GM23248 (cell line): ENCODE measurements around the gene PARD3B. TPM values are rescaled to one million over a fixed set of nuclear protein-coding genes. Genes with fewer than 3 reads are reported as not detected.
A peak's percentile ranks its signal among the peaks of the same experiment; 100 is the strongest.

ENCODE experiments used
- DNase-seq: peaks from one replicate; pipeline ENCODE4 v3.0.0-alpha.2; 2015
- H2AFZ ChIP-seq: fragments of 200-600 bp; sonication (generic); 2 replicates; pipeline ENCODE4 v1.6.1; 2016; ENCODE audit warnings: antibody characterized with exemption
- H3F3A ChIP-seq: fragments of 200-600 bp; sonication (generic); 2 replicates; pipeline ENCODE4 v1.6.1; 2016; ENCODE audit warnings: mild to moderate bottlenecking, antibody characterized with exemption, mixed run types; ENCODE audit not compliant: insufficient read depth
- H3K27ac ChIP-seq: fragments of 200-600 bp; sonication (generic); 2 replicates; pipeline ENCODE4 v1.5.1; 2016; ENCODE audit warnings: mild to moderate bottlenecking
- H3K27me3 ChIP-seq: fragments of 200-600 bp; sonication (generic); replicated peaks from 2 replicates; pipeline ENCODE4 v1.6.1; 2016; ENCODE audit warnings: mild to moderate bottlenecking; ENCODE audit not compliant: insufficient read depth
- H3K36me3 ChIP-seq: fragments of 200-600 bp; sonication (generic); 2 replicates; pipeline ENCODE4 v1.6.1; 2016; ENCODE audit warnings: low read depth, mild to moderate bottlenecking
- H3K4me1 ChIP-seq: fragments of 200-600 bp; sonication (generic); 2 replicates; pipeline ENCODE4 v1.6.1; 2016; ENCODE audit warnings: mild to moderate bottlenecking; ENCODE audit not compliant: insufficient read depth
- H3K4me2 ChIP-seq: fragments of 200-600 bp; sonication (generic); one replicate; pipeline ENCODE4 v1.6.1; 2016; ENCODE audit warnings: mild to moderate bottlenecking; ENCODE audit not compliant: unreplicated experiment
- H3K4me3 ChIP-seq: fragments of 200-600 bp; sonication (generic); 2 replicates; pipeline ENCODE4 v1.5.1; 2016; ENCODE audit warnings: mild to moderate bottlenecking
- H3K79me2 ChIP-seq: fragments of 200-600 bp; sonication (generic); 2 replicates; pipeline ENCODE4 v1.6.1; 2016; ENCODE audit warnings: mild to moderate bottlenecking; ENCODE audit not compliant: insufficient read depth
- H3K9ac ChIP-seq: fragments of 200-600 bp; sonication (generic); 2 replicates; pipeline ENCODE4 v1.6.1; 2016; ENCODE audit warnings: mild to moderate bottlenecking
- H3K9me2 ChIP-seq: fragments of 200-600 bp; sonication (generic); 2 replicates; pipeline ENCODE4 v1.6.1; 2016; ENCODE audit warnings: mixed run types, mild to moderate bottlenecking, moderate library complexity; ENCODE audit not compliant: insufficient read depth
- H3K9me3 ChIP-seq: fragments of 200-600 bp; sonication (generic); one replicate; pipeline ENCODE4 v1.6.1; 2017; ENCODE audit warnings: low read depth
- H4K20me1 ChIP-seq: fragments of 200-600 bp; sonication (generic); 2 replicates; pipeline ENCODE4 v1.6.0; 2016; ENCODE audit not compliant: insufficient read depth
- EZH2 ChIP-seq: fragments of 200-600 bp; sonication (generic); IDR thresholded peaks from 2 replicates; pipeline ENCODE4 v1.6.1; 2018; ENCODE audit warnings: antibody characterized with exemption, mild to moderate bottlenecking; ENCODE audit not compliant: insufficient read depth, poor library complexity, severe bottlenecking
- EZH2phosphoT487 ChIP-seq: fragments of 200-600 bp; sonication (generic); IDR thresholded peaks from 2 replicates; pipeline ENCODE4 v1.6.1; 2018; ENCODE audit warnings: antibody characterized with exemption, moderate library complexity, mild to moderate bottlenecking, low read depth; ENCODE audit not compliant: insufficient read depth
- WGBS, 2 experiments: methylation state at CpG; one replicate each; pipeline ENCODE4 v1.1.6; 2015 to 2017; ENCODE audit warnings: low lambda C conversion rate in 2 of 2, low coverage in 1 of 2; ENCODE audit errors: missing lambda C conversion rate in 2 of 2; 5-methylcytosine and 5-hydroxymethylcytosine counted together
- in situ Hi-C: fragments of 300-500 bp; cut with MboI; formaldehyde crosslinking; loops from 2 replicates; pipeline ENCODE4 v1.15.0; 2020
- polyA plus RNA-seq: library from polyadenylated mRNA; unstranded; fragments of >200 nt; fragmentation: Nextera tagmentation; extraction: Ambion mirVana; gene quantifications from 2 replicates; pipeline ENCODE4 v1.2.1, GENCODE V29; 2016
- total RNA-seq: library from RNA; depleted of rRNA; stranded (reverse); fragments of >200 nt; shearing (Covaris generic); gene quantifications from 2 replicates; pipeline ENCODE4 v1.2.3, GENCODE V29; 2014

The PARD3B gene
- total and polyA plus RNA-seq, 2 experiments from 2014 or later = 2.5 to 6.9 TPM

DNA sequence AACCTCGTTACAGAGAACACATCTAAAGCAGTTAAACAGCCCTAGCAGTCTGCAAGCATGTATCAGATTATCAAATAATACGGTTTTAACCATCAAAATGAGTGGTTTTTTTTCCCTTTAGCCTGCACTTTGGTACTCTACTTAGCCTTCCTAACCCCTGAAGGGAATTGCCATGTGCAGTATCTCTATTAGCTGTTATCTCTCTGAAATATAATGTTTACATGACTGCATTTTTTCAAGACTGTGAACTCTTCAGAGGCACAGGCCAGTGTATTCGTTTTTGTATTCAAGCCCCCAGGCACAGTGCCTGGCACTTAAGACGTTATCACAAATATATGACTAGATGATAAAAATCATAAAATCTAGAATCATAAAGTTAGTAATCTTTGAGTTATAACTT, 509.5 kb downstream of the PARD3B start:
- in situ Hi-C loops = no loop called here
- no peak overlapping the region for H3K4me3 ChIP-seq
- no peaks in the 10 kb centered on the region for H3K27me3 ChIP-seq
- no peak for DNase-seq
- no peaks in the 10 kb centered on the region for H3K9me2 ChIP-seq
- WGBS, 2 experiments = 72 to 81% methylated on average over 4 of the region's 4 CpGs
- no peak overlapping the region for H3K4me2 ChIP-seq
- no peak overlapping the region for H3K9ac ChIP-seq
- peaks cover 4% of the 10 kb centered on the region; the same call in 1 of the 2 replicates for H3F3A ChIP-seq
- H3K9me3 ChIP-seq = no peaks in the 10 kb centered on the region
- no peaks in the 10 kb centered on the region for H4K20me1 ChIP-seq
- no peak overlapping the region for H3K27ac ChIP-seq
- H3K36me3 ChIP-seq = no peaks in the 10 kb centered on the region
- H2AFZ ChIP-seq = no peak overlapping the region
- H3K4me1 ChIP-seq = peaks cover 11% of the 10 kb centered on the region
- TF ChIP-seq EZH2 = no peak
- no peak for TF ChIP-seq EZH2phosphoT487
- H3K79me2 ChIP-seq = no peaks in the 10 kb centered on the region

DNA sequence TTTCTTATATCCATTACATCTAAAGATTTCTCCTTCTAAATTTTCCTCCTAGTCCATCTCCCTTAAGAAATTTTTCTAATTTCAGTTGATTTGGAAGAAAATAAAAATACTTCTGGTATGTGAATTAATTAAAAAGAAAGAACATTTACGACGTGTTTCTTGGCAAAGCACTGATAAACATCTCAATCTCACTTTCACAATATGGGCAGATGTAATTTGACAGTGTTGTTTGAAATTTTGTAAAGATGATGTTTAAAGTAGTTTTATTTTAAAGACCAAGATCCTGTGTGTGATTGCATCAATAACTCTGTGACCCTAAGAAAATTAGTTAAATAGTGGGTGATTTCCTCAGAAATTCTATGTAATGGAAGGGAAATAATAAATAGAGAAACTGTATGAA, 510.0 kb downstream of the PARD3B start:
- no peak for TF ChIP-seq EZH2
- TF ChIP-seq EZH2phosphoT487 = no peak
- peaks cover 15% of the 10 kb centered on the region for H3K4me1 ChIP-seq
- H3K79me2 ChIP-seq = no peaks in the 10 kb centered on the region
- H3K9me2 ChIP-seq = no peaks in the 10 kb centered on the region
- H3K27ac ChIP-seq = no peak overlapping the region
- H3F3A ChIP-seq = peaks cover 8% of the 10 kb centered on the region
- H3K9me3 ChIP-seq = no peaks in the 10 kb centered on the region
- peak overlapping the region; percentile 85 for H3K4me2 ChIP-seq
- in situ Hi-C loops = no loop called here
- peak overlapping the region; percentile 64; the same call in 1 of the 2 replicates for H3K4me3 ChIP-seq
- no peak overlapping the region for H2AFZ ChIP-seq
- 27 to 30% methylated on average over 2 of the region's 2 CpGs for WGBS, 2 experiments
- H3K27me3 ChIP-seq = no peaks in the 10 kb centered on the region
- H3K36me3 ChIP-seq = no peaks in the 10 kb centered on the region
- H4K20me1 ChIP-seq = no peaks in the 10 kb centered on the region
- no peak overlapping the region for H3K9ac ChIP-seq
- DNase-seq = no peak

DNA sequence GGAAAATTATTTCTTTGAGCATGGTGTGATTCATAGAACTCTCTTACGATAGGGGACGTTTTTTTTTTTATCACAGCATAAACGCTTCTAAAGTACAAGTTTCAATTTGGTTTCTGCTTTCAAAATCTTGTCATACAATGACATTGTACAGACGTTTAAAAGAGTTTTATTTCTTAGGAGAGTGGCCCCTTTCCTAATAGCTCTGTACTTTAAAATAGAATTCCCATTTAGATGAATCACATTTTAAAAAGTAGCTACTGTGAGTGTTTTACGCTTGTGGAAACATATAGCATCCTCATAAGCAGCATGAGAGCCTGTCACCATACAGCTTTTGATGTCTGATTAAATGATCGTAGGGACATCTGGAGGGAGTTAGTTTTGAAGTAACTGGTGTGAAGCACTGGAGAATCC, 510.9 kb downstream of the PARD3B start:
- Histone ChIP-seq H3K36me3 (no peaks in the 10 kb centered on the region), H2AFZ (peak overlapping the region; percentile 60), H3K4me3 (peak overlapping the region; percentile 64), H3K9me2 (no peaks in the 10 kb centered on the region), H3K4me2 (peak overlapping the region; percentile 85), H3K79me2 (no peaks in the 10 kb centered on the region), H3K27me3 (no peaks in the 10 kb centered on the region), H3K4me1 (peaks cover 21% of the 10 kb centered on the region), H3K27ac (no peak overlapping the region), H4K20me1 (no peaks in the 10 kb centered on the region), H3K9me3 (no peaks in the 10 kb centered on the region), H3K9ac (peak overlapping the region; percentile 44), H3F3A (peaks cover 8% of the 10 kb centered on the region)
- in situ Hi-C loops = no loop called here
- DNase-seq = peak; percentile 52
- no peak for TF ChIP-seq EZH2
- no peak for TF ChIP-seq EZH2phosphoT487
- 3 to 6% methylated on average over 6 of the region's 6 CpGs for WGBS, 2 experiments

DNA sequence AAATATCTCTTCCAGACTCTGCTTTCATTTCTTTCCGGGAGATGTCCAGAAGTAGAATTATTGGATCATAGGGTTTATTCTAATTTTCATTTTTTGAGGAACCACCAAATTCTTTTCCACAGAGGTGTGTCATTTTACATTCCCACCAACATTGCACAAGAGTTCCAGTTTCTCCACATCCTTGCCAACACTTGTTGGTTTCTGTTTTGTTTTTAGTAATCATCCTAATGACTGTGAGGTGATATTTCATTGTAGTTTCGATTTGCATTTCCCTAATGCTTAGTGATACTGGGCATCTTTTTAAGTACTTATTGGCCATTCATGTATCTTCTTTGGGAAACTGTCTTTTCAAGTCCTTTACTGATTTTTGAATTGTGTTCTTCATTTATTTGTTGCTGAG, 513.1 kb downstream of the PARD3B start:
- in situ Hi-C loops = no loop called here
- peak; percentile 6 for DNase-seq
- no peak overlapping the region for H2AFZ ChIP-seq
- no peaks in the 10 kb centered on the region for H3K9me3 ChIP-seq
- TF ChIP-seq EZH2phosphoT487 (no peak), EZH2 (no peak)
- H3K4me1 ChIP-seq = peaks cover 21% of the 10 kb centered on the region
- no peaks in the 10 kb centered on the region for H3K9me2 ChIP-seq
- H3K27me3 ChIP-seq = no peaks in the 10 kb centered on the region
- no peaks in the 10 kb centered on the region for H3K79me2 ChIP-seq
- H3F3A ChIP-seq = peaks cover 4% of the 10 kb centered on the region; the same call in 1 of the 2 replicates
- H4K20me1 ChIP-seq = no peaks in the 10 kb centered on the region
- WGBS, 2 experiments = 88 to 100% methylated on average over 2 of the region's 2 CpGs
- no peaks in the 10 kb centered on the region for H3K36me3 ChIP-seq
- H3K9ac ChIP-seq = no peak overlapping the region
- H3K27ac ChIP-seq = no peak overlapping the region
- H3K4me2 ChIP-seq = no peak overlapping the region
- H3K4me3 ChIP-seq = no peak overlapping the region

DNA sequence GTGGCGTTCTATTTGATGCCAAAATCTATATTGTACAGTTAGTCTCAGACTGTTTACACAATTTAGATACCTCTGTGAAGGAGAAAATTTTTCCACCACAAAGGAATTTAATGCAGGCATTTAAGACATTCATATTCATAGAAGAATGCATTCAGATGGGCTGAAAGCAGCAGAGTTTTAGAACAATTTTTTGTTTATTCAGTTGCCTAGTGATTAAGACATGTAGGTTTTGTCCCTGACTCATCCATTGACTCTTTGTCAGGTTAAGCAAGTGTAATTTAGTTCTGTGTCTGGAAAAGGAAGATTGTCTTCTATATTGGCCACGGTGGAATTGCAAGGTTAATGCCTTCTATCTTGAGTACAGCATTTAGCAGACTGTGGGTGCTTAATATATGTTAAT, 515.0 kb downstream of the PARD3B start:
- 0 out of 2 replicates have a peak overlapping the region, but pooled peaks have one; percentile 18 for H3K9ac ChIP-seq
- H3K9me3 ChIP-seq = no peaks in the 10 kb centered on the region

More for the DNA sequence above, 515.0 kb downstream of the PARD3B start:
- H3K4me1 ChIP-seq = peaks cover 17% of the 10 kb centered on the region
- H3F3A ChIP-seq = peaks cover 4% of the 10 kb centered on the region; the same call in 1 of the 2 replicates
- peak; percentile 87 for DNase-seq
- H3K27ac ChIP-seq = peak overlapping the region; percentile 68
- H3K4me3 ChIP-seq = no peak overlapping the region
- peak overlapping the region; percentile 6 for H3K4me2 ChIP-seq
- TF ChIP-seq EZH2 (no peak), EZH2phosphoT487 (no peak)
- no peaks in the 10 kb centered on the region for H3K9me2 ChIP-seq
- H3K36me3 ChIP-seq = no peaks in the 10 kb centered on the region
- WGBS, 2 experiments = 92 to 95% methylated on average over 2 of the region's 2 CpGs
- no peak overlapping the region for H2AFZ ChIP-seq
- no peaks in the 10 kb centered on the region for H3K79me2 ChIP-seq
- no peaks in the 10 kb centered on the region for H3K27me3 ChIP-seq
- no peaks in the 10 kb centered on the region for H4K20me1 ChIP-seq
- in situ Hi-C loops = no loop called here
